H1 (cell line): ENCODE results near the gene BEST1. TPM values are rescaled to one million over a fixed set of nuclear protein-coding genes. Genes with fewer than 3 reads are reported as not detected.

Source experiments
- CTCF ChIA-PET: fragments of 300-600 bp; sonication (Branson Sonifier 250); formaldehyde crosslinking; loops from one replicate; lab custom pipeline; 2021; ENCODE audit not compliant: partially characterized antibody; lab: Charles Lee
- POLR2A ChIA-PET: fragments of 300-600 bp; sonication (Branson Sonifier 250); formaldehyde crosslinking; loops from one replicate; lab custom pipeline; 2021; ENCODE audit warnings: inconsistent platforms; ENCODE audit not compliant: partially characterized antibody; lab: Charles Lee
- DNase-seq, 2 experiments: peaks; one replicate each; pipeline versions ENCODE4 v3.0.0 to v3.0.0-alpha.2; 2010 to 2022; ENCODE audit warnings: low spot score in 2 of 2, low read depth in 1 of 2, mixed read lengths in 1 of 2
- FAIRE-seq: peaks from 2 replicates; lab custom pipeline; 2011; peaks lifted over from hg19 to GRCh38; lab: Jason Lieb, UNC
- H2AFZ ChIP-seq: 2 replicates; pipeline ENCODE4 v1.8.1; 2012; ENCODE audit warnings: low read length, inconsistent platforms
- H2AK5ac ChIP-seq: 2 replicates; pipeline ENCODE4 v1.6.1; 2013; ENCODE audit warnings: low read depth, low read length
- H2BK120ac ChIP-seq: replicated peaks from 2 replicates; pipeline ENCODE3; 2013; ENCODE audit warnings: low read depth, low read length, inconsistent platforms
- H2BK12ac ChIP-seq: 2 replicates; pipeline ENCODE4 v1.6.1; 2013; ENCODE audit warnings: low read depth, low read length
- H2BK15ac ChIP-seq: 2 replicates; pipeline ENCODE4 v1.6.1; 2013; ENCODE audit warnings: low read length
- H2BK20ac ChIP-seq: 2 replicates; pipeline ENCODE4 v1.6.1; 2013; ENCODE audit warnings: low read length
- H2BK5ac ChIP-seq: 2 replicates; pipeline ENCODE4 v1.6.1; 2013; ENCODE audit warnings: low read depth, low read length
- H3K14ac ChIP-seq: 2 replicates; pipeline ENCODE4 v1.6.1; 2013; ENCODE audit warnings: inconsistent platforms; ENCODE audit not compliant: insufficient read length
- H3K18ac ChIP-seq: 2 replicates; pipeline ENCODE4 v1.6.1; 2013; ENCODE audit warnings: low read length; ENCODE audit errors: extremely low read depth
- H3K23ac ChIP-seq: 2 replicates; pipeline ENCODE4 v1.6.1; 2013; ENCODE audit warnings: inconsistent platforms; ENCODE audit not compliant: insufficient read length
- H3K23me2 ChIP-seq: 2 replicates; pipeline ENCODE4 v1.6.1; 2013; ENCODE audit warnings: low read depth, low read length
- H3K27ac ChIP-seq: 2 replicates; pipeline ENCODE4 v1.6.1; 2011; ENCODE audit warnings: low read depth, low read length, inconsistent platforms
- H3K27me3 ChIP-seq, 4 experiments: replicated peaks in 1 of 4; 1 replicate in 1 of 4; 2 replicates in 3 of 4; pipeline versions ENCODE4 v1.6.1 to v1.8.1; 2011 to 2013; ENCODE audit warnings: low read length in 3 of 4, mild to moderate bottlenecking in 3 of 4, inconsistent platforms in 2 of 4, mixed read lengths in 2 of 4, moderate library complexity in 1 of 4; ENCODE audit not compliant: control insufficient read depth in 3 of 4, insufficient read depth in 3 of 4; ENCODE audit errors: extremely low read depth in 1 of 4
- H3K36me3 ChIP-seq, 4 experiments: 2 replicates each; pipeline versions ENCODE4 v1.6.1 to v1.8.1; 2011 to 2013; ENCODE audit warnings: mild to moderate bottlenecking in 4 of 4, low read length in 3 of 4, moderate library complexity in 2 of 4, control low read depth in 1 of 4, inconsistent platforms in 1 of 4; ENCODE audit not compliant: insufficient read depth in 4 of 4, control insufficient read depth in 2 of 4
- H3K4ac ChIP-seq: replicated peaks from 2 replicates; pipeline ENCODE3; 2013; ENCODE audit warnings: low read length, low read depth, mixed read lengths, inconsistent platforms; ENCODE audit not compliant: insufficient read length
- H3K4me1 ChIP-seq, 4 experiments: replicated peaks in 1 of 4; 1 replicate in 1 of 4; 2 replicates in 3 of 4; pipeline versions ENCODE4 v1.6.1 to v1.8.1; 2011 to 2013; ENCODE audit warnings: low read length in 3 of 4, inconsistent platforms in 2 of 4, mixed read lengths in 1 of 4; ENCODE audit not compliant: insufficient read depth in 4 of 4, control insufficient read depth in 3 of 4
- H3K4me2 ChIP-seq, 2 experiments: 2 replicates each; pipeline versions ENCODE4 v1.6.1 to v1.8.1; 2011 to 2013; ENCODE audit warnings: low read depth in 2 of 2, low read length in 2 of 2, control low read depth in 1 of 2, inconsistent platforms in 1 of 2, mild to moderate bottlenecking in 1 of 2; ENCODE audit not compliant: insufficient read depth in 1 of 2
- H3K4me3 ChIP-seq, 4 experiments: fragments of 200-600, 300-600 bp in 1 of 4; sonication (generic), shearing (Covaris generic), sonication (Bioruptor Twin) in 1 of 4; 2 replicates each; pipeline versions ENCODE4 v1.5.1 to v1.8.1; 2011 to 2016; ENCODE audit warnings: low read length in 4 of 4, low read depth in 3 of 4, control low read depth in 2 of 4, inconsistent platforms in 2 of 4, mild to moderate bottlenecking in 2 of 4, mixed read lengths in 1 of 4, moderate library complexity in 1 of 4; ENCODE audit not compliant: insufficient read depth in 2 of 4; ENCODE audit errors: extremely low read depth in 1 of 4
- H3K56ac ChIP-seq: replicated peaks from 2 replicates; pipeline ENCODE3; 2013; ENCODE audit warnings: low read depth, mild to moderate bottlenecking, mixed read lengths, low read length, inconsistent platforms; ENCODE audit not compliant: insufficient read length
- H3K79me1 ChIP-seq: 2 replicates; pipeline ENCODE4 v1.6.1; 2013; ENCODE audit warnings: low read depth, low read length, control low read depth
- H3K79me2 ChIP-seq, 2 experiments: 2 replicates each; pipeline versions ENCODE4 v1.6.1 to v1.8.1; 2012 to 2013; ENCODE audit warnings: low read length in 2 of 2, mild to moderate bottlenecking in 2 of 2, inconsistent platforms in 1 of 2; ENCODE audit not compliant: insufficient read depth in 2 of 2, control insufficient read depth in 1 of 2
- H3K9ac ChIP-seq, 4 experiments: replicated peaks in 1 of 4; 1 replicate in 1 of 4; 2 replicates in 3 of 4; pipeline versions ENCODE4 v1.6.1 to v1.8.1; 2011 to 2013; ENCODE audit warnings: low read depth in 3 of 4, low read length in 3 of 4, control low read depth in 2 of 4, mild to moderate bottlenecking in 2 of 4, moderate library complexity in 2 of 4, inconsistent platforms in 1 of 4; ENCODE audit errors: extremely low read depth in 1 of 4
- H3K9me3 ChIP-seq, 2 experiments: 2 replicates each; pipeline versions ENCODE4 v1.6.1 to v1.8.1; 2012 to 2013; ENCODE audit warnings: mild to moderate bottlenecking in 2 of 2, moderate library complexity in 2 of 2, control low read depth in 1 of 2, inconsistent platforms in 1 of 2, low read depth in 1 of 2, low read length in 1 of 2, mixed read lengths in 1 of 2; ENCODE audit not compliant: insufficient read depth in 2 of 2
- H4K20me1 ChIP-seq, 2 experiments: replicated peaks in 1 of 2; 2 replicates each; pipeline versions ENCODE3 to v1.8.1; 2011 to 2013; ENCODE audit warnings: inconsistent platforms in 2 of 2, low read length in 2 of 2, mild to moderate bottlenecking in 1 of 2; ENCODE audit not compliant: insufficient read depth in 2 of 2, control insufficient read depth in 1 of 2
- H4K5ac ChIP-seq: 2 replicates; pipeline ENCODE4 v1.6.1; 2013; ENCODE audit warnings: low read length, low read depth, mixed read lengths, inconsistent platforms; ENCODE audit not compliant: insufficient read length
- H4K8ac ChIP-seq: 2 replicates; pipeline ENCODE4 v1.8.0; 2013; ENCODE audit warnings: mild to moderate bottlenecking, moderate library complexity, low read length, inconsistent platforms; ENCODE audit not compliant: insufficient read depth; ENCODE audit errors: extremely low read depth
- H4K91ac ChIP-seq: replicated peaks from 2 replicates; pipeline ENCODE3; 2013; ENCODE audit warnings: low read length, mixed read lengths, inconsistent platforms; ENCODE audit not compliant: insufficient read length
- PHF8 ChIP-seq: fragments of 200-600 bp; sonication (generic); conservative IDR thresholded peaks from 2 replicates; pipeline ENCODE4 v1.7.1; 2012; ENCODE audit warnings: low read depth, mild to moderate bottlenecking, inconsistent platforms, low read length, moderate library complexity
- WGBS, 2 experiments: shearing (Covaris generic) in 1 of 2; methylation state at CpG; one replicate each; pipeline versions ENCODE4 v1.1.6 to v1.1.7; 2013 to 2015; ENCODE audit warnings: low lambda C conversion rate in 2 of 2, mixed read lengths in 2 of 2, inconsistent platforms in 1 of 2, low coverage in 1 of 2, missing lambda C conversion rate in 1 of 2; ENCODE audit not compliant: insufficient replicate concordance in 2 of 2, insufficient coverage in 1 of 2, insufficient read length in 1 of 2; ENCODE audit errors: extremely low coverage in 1 of 2, missing lambda C conversion rate in 1 of 2; 5-methylcytosine and 5-hydroxymethylcytosine counted together
- polyA plus RNA-seq, 7 experiments: library from polyadenylated mRNA; depleted of rRNA in 3 of 7; stranded (reverse) in 5 of 7; unstranded in 2 of 7; fragments of >200 nt in 5 of 7; fragments of 200-250 nt in 2 of 7; gene quantifications; 1 replicate in 5 of 7; 2 replicates in 1 of 7; 4 replicates in 1 of 7; pipeline versions ENCODE4 v1.2.1 to v1.2.3, GENCODE V29; 2011 to 2013; ENCODE audit warnings: missing spikeins in 2 of 7, mixed read lengths in 2 of 7
- total RNA-seq: library from RNA; stranded (reverse); fragmentation: NEBNext Ultra II Directional; extraction: Animal tissue kit (Norgen Biotek cat#: 25700); gene quantifications from 2 replicates; pipeline ENCODE4 v1.2.1, GENCODE V29; 2021
- TF ChIP-seq, protein P1 (sequence below): IDR thresholded peaks from 2 replicates; pipeline ENCODE4 v1.6.1; 2012; ENCODE audit warnings: inconsistent platforms
- TF ChIP-seq, protein P2 (sequence below), 3 experiments: IDR thresholded peaks; 1 replicate in 2 of 3; 2 replicates in 1 of 3; pipeline versions ENCODE4 v1.5.1 to v1.6.1; 2011; ENCODE audit warnings: low read length in 3 of 3, mild to moderate bottlenecking in 3 of 3, inconsistent platforms in 2 of 3, low read depth in 1 of 3, moderate library complexity in 1 of 3; ENCODE audit not compliant: insufficient read depth in 1 of 3; ENCODE audit errors: control extremely low read depth in 1 of 3

Gene BEST1
- total and polyA plus RNA-seq, 2 of the 8 experiments (the other 6 are each of a cell fraction or from before 2014, with no cell fraction given) = 0.22 to 0.62 TPM

- H3K27me3 ChIP-seq = peaks cover 0 to 8% (median 2%) of the 10 kb centered on the region in 4 experiments; a peak in 4 of 7 replicates
- H3K4me3 ChIP-seq = no peak overlapping the region
- CTCF ChIA-PET = interaction anchor here (1.7 to 6.0 kb wide), 5 partner anchors 13 to 149 kb away, joined by 3 to 38 read pairs (median 16); no protein-coding TSS in a partner anchor
- no peak overlapping the region for H3K4ac ChIP-seq
- no peaks in the 10 kb centered on the region for H3K9me3 ChIP-seq
- WGBS, 2 experiments = 34% methylated on average over 2 of the region's 2 CpGs; no CpG with 5 or more reads in 1 of the 2 experiments
- H2BK15ac ChIP-seq = no peak overlapping the region
- no peak for FAIRE-seq
- peaks cover 0 to 4% (median 3%) of the 10 kb centered on the region in 4 experiments; a peak in 5 of 7 replicates for H3K4me1 ChIP-seq
- no peak overlapping the region for H2AK5ac ChIP-seq
- H3K23me2 ChIP-seq = peaks cover 2% of the 10 kb centered on the region; the same call in 1 of the 2 replicates
- no peaks in the 10 kb centered on the region for H3K79me2 ChIP-seq
- H4K20me1 ChIP-seq = peaks cover 0 to 4% of the 10 kb centered on the region in 2 experiments
- no peak overlapping the region for H2BK5ac ChIP-seq
- POLR2A ChIA-PET = interaction anchor here (1.2 to 25.7 kb wide), 4 partner anchors 1 to 89 kb away, joined by 3 to 458 read pairs (median 230); partner anchors contain the start of genes BEST1 and FTH1
- H4K8ac ChIP-seq = no peak overlapping the region
- H3K79me1 ChIP-seq = peaks cover 2% of the 10 kb centered on the region
- no peak overlapping the region for H3K18ac ChIP-seq
- H3K14ac ChIP-seq = no peak overlapping the region
- 0 out of 2 replicates have a peak overlapping the region, but pooled peaks have one; percentile 2 for H2BK12ac ChIP-seq
- H2BK120ac ChIP-seq = no peak overlapping the region
- H3K56ac ChIP-seq = no peak overlapping the region
- H3K27ac ChIP-seq = no peak overlapping the region
- no peak for DNase-seq
- H2AFZ ChIP-seq = no peak overlapping the region
- H3K23ac ChIP-seq = no peak overlapping the region
- H3K4me2 ChIP-seq = no peak overlapping the region
- TF ChIP-seq, protein P1, sequence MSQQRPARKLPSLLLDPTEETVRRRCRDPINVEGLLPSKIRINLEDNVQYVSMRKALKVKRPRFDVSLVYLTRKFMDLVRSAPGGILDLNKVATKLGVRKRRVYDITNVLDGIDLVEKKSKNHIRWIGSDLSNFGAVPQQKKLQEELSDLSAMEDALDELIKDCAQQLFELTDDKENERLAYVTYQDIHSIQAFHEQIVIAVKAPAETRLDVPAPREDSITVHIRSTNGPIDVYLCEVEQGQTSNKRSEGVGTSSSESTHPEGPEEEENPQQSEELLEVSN = no peak
- TF ChIP-seq, protein P2, sequence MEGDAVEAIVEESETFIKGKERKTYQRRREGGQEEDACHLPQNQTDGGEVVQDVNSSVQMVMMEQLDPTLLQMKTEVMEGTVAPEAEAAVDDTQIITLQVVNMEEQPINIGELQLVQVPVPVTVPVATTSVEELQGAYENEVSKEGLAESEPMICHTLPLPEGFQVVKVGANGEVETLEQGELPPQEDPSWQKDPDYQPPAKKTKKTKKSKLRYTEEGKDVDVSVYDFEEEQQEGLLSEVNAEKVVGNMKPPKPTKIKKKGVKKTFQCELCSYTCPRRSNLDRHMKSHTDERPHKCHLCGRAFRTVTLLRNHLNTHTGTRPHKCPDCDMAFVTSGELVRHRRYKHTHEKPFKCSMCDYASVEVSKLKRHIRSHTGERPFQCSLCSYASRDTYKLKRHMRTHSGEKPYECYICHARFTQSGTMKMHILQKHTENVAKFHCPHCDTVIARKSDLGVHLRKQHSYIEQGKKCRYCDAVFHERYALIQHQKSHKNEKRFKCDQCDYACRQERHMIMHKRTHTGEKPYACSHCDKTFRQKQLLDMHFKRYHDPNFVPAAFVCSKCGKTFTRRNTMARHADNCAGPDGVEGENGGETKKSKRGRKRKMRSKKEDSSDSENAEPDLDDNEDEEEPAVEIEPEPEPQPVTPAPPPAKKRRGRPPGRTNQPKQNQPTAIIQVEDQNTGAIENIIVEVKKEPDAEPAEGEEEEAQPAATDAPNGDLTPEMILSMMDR (IDR thresholded peaks at IDR 0.05; ENCODE audit: control extremely low read depth in 1 of 3, insufficient read depth in 1 of 3, low read depth in 1 of 3, low read length in 3 of 3) = peak in 1 of 3 experiments; percentile 1; a peak in 1 of 4 replicates
- no peak for TF ChIP-seq PHF8
- H3K9ac ChIP-seq = no peak overlapping the region; a peak in 1 of 7 replicates
- no peak overlapping the region for H4K5ac ChIP-seq
- H2BK20ac ChIP-seq = no peak overlapping the region
- peaks cover 6 to 14% (median 12%) of the 10 kb centered on the region in 4 experiments; a peak in 6 of 8 replicates for H3K36me3 ChIP-seq
- no peak overlapping the region for H4K91ac ChIP-seq
Measured at GRCh38 chr11:61959114-61959513, 9.0 kb downstream of the BEST1 start.
